ENCODE results near the gene GXYLT2.

- TF ChIP-seq, protein P1, sequence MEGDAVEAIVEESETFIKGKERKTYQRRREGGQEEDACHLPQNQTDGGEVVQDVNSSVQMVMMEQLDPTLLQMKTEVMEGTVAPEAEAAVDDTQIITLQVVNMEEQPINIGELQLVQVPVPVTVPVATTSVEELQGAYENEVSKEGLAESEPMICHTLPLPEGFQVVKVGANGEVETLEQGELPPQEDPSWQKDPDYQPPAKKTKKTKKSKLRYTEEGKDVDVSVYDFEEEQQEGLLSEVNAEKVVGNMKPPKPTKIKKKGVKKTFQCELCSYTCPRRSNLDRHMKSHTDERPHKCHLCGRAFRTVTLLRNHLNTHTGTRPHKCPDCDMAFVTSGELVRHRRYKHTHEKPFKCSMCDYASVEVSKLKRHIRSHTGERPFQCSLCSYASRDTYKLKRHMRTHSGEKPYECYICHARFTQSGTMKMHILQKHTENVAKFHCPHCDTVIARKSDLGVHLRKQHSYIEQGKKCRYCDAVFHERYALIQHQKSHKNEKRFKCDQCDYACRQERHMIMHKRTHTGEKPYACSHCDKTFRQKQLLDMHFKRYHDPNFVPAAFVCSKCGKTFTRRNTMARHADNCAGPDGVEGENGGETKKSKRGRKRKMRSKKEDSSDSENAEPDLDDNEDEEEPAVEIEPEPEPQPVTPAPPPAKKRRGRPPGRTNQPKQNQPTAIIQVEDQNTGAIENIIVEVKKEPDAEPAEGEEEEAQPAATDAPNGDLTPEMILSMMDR (IDR thresholded peaks at IDR 0.05), result no peak
- TF ChIP-seq POLR2AphosphoS5 (IDR thresholded peaks at IDR 0.05) (no peak), POLR2A (IDR thresholded peaks at IDR 0.05) (no peak)
These were observed 9.3 kb downstream of the GXYLT2 start for GRCh38 chr3:72896996-72897757.

Measured in sigmoid colon (tissue), 4 donors.